Gastrocnemius medialis (tissue), 4 donors: ENCODE measurements around the gene HSPA2. TPM values are rescaled to one million over a fixed set of nuclear protein-coding genes. Genes with fewer than 3 reads are reported as not detected.
"Not testable (repeated sequence)": the region's sequence is repeated elsewhere in the genome, so short reads cannot be mapped to it uniquely, and the experiment has no call there.

Source experiments
- ATAC-seq, 2 donors: fragments of 150-250 bp; one replicate each; pipeline ENCODE4 v1.9.1; 2016
- DNase-seq, 2 donors: peaks; one replicate each; pipeline ENCODE4 v3.0.0-alpha.2; 2019
- H3K27ac ChIP-seq, 4 donors: fragments of 200-600 bp; sonication (generic); 1 replicate in 1 of 4; 2 replicates in 3 of 4; pipeline ENCODE4 v1.5.1; 2016 to 2018; ENCODE audit warnings: mild to moderate bottlenecking in 2 of 4, moderate library complexity in 1 of 4
- H3K27me3 ChIP-seq, 3 donors: fragments of 200-600 bp; sonication (generic) in 2 of 3; 1 replicate in 1 of 3; 2 replicates in 2 of 3; pipeline versions ENCODE4 v1.5.1 to v1.6.0; 2016 to 2019; ENCODE audit warnings: mild to moderate bottlenecking in 1 of 3, moderate library complexity in 1 of 3
- H3K36me3 ChIP-seq, 2 donors: fragments of 200-600 bp; sonication (generic) in 1 of 2; one replicate each; pipeline ENCODE4 v1.5.1; 2017 to 2018
- H3K4me1 ChIP-seq, 2 donors: fragments of 200-600 bp; sonication (generic) in 1 of 2; one replicate each; pipeline ENCODE4 v1.5.1; 2016 to 2017; ENCODE audit warnings: mild to moderate bottlenecking in 2 of 2
- H3K4me3 ChIP-seq, 4 donors: fragments of 200-600 bp; sonication (generic) in 3 of 4; 1 replicate in 1 of 4; 2 replicates in 3 of 4; pipeline ENCODE4 v1.5.1; 2016 to 2019; ENCODE audit warnings: mild to moderate bottlenecking in 2 of 4
- H3K9me3 ChIP-seq, 3 donors: fragments of 200-600 bp; sonication (generic) in 2 of 3; 1 replicate in 1 of 3; 2 replicates in 2 of 3; pipeline ENCODE4 v1.5.1; 2016 to 2019
- POLR2A ChIP-seq, 2 donors: fragments of 450-650 bp; IDR thresholded peaks; one replicate each; pipeline ENCODE4 v1.6.1; 2017; ENCODE audit warnings: antibody characterized with exemption in 2 of 2, mild to moderate bottlenecking in 2 of 2, moderate library complexity in 2 of 2
- in situ Hi-C, 4 donors: fragments of 200-750 bp; cut with MboI; loops; one replicate each; pipeline versions ENCODE4 v1.15.0 to v1.8.0; 2017; ENCODE audit warnings: low sequenced_read_pairs in 4 of 4
- intact Hi-C: fragments of 100-400 bp; cut with DNase I; formaldehyde crosslinking; loops from one replicate; pipeline ENCODE4 v1.15.1; 2023; ENCODE audit warnings: low total_unique reads
- total RNA-seq, 4 donors: library from RNA; depleted of rRNA; stranded (reverse); fragments of >200 nt; gene quantifications; one replicate each; pipeline versions ENCODE4 v1.1.0 to v1.2.3, GENCODE V29; 2016
- TF ChIP-seq, protein P1 (sequence below), 5 experiments: fragments of 450-650 bp in 3 of 5; fragments of 200-600 bp in 2 of 5; sonication (generic) in 2 of 5; IDR thresholded peaks in 4 of 5; conservative IDR thresholded peaks in 1 of 5; 1 replicate in 4 of 5; 2 replicates in 1 of 5; pipeline ENCODE4 v1.5.1; 2016 to 2019; ENCODE audit warnings: antibody characterized with exemption in 5 of 5, mild to moderate bottlenecking in 3 of 5, moderate library complexity in 3 of 5

Gene HSPA2
- total RNA-seq, 4 donors from 2014 or later = 69.6 to 113 (median 96.4) TPM

DNA sequence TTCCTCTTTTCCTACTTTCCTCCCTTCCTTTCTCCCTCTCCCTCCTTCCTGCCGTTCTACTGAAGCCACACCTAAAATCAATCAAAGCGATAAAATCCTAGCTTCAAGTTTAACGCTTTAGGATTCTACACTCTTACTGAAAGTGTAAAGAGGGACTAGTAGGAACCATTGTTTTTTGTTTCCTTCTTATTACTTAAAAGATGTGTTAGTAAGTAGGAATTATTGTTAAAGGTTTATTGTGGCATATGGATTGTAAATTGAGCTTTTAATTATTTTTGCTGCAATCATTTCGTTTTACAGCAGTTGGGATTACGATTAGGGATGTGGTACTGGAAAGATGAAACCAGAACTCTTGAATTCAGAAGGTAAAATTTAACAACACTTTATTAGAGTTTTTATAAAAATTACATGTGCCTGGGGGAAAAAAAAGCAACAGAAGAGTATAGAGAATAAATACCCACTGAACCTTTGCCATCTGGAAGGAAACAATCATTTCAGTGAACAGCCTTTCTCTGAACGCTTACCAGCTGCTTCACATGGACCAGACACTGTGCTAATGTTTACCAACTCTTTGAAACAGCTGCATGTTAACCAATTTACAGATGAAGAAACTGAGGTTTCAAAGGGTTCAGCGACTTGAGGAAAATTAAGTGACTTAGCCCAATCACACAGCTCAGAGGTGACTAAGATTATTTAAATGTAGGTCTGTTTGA, 10.2 kb downstream of the HSPA2 start:
- Histone ChIP-seq H3K4me3 (no peak overlapping the region), H3K27ac (no peak overlapping the region), H3K4me1 (peaks cover 0 to 6% of the 10 kb centered on the region in 2 donors), H3K27me3 (no peaks in the 10 kb centered on the region), H3K36me3 (no peaks in the 10 kb centered on the region), H3K9me3 (no peaks in the 10 kb centered on the region)
- intact Hi-C loops (no loop called here), in situ Hi-C loops (no loop called here)
- ATAC-seq (no peak), DNase-seq (no peak)
- TF ChIP-seq, protein P1, sequence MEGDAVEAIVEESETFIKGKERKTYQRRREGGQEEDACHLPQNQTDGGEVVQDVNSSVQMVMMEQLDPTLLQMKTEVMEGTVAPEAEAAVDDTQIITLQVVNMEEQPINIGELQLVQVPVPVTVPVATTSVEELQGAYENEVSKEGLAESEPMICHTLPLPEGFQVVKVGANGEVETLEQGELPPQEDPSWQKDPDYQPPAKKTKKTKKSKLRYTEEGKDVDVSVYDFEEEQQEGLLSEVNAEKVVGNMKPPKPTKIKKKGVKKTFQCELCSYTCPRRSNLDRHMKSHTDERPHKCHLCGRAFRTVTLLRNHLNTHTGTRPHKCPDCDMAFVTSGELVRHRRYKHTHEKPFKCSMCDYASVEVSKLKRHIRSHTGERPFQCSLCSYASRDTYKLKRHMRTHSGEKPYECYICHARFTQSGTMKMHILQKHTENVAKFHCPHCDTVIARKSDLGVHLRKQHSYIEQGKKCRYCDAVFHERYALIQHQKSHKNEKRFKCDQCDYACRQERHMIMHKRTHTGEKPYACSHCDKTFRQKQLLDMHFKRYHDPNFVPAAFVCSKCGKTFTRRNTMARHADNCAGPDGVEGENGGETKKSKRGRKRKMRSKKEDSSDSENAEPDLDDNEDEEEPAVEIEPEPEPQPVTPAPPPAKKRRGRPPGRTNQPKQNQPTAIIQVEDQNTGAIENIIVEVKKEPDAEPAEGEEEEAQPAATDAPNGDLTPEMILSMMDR (IDR thresholded peaks at IDR 0.05 in 4 of 5, conservative IDR thresholded peaks at IDR 0.05 in 1 of 5) = no peak
- TF ChIP-seq POLR2A (IDR thresholded peaks at IDR 0.05) = no peak

DNA sequence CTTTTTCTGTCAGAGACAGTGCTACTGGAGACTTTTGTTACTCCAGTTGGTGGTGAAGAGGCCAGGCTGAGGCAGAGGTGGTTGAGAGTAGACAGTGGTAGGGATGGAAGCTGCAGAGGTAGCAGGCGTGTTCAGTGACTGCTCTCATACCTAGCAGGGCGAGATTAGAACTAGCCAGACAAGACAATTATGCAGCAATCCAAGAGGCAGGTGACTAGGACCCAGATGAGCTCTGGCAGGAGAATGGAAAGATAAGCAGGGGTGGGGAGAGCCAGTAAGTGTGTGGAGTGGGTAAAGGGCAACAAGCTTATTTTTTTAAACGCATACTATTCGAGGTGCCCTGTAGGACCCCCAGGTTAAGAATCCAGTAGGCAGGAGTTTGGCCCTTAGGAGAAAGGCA, 14.0 kb downstream of the HSPA2 start:
- no peak for ATAC-seq
- Histone ChIP-seq H3K36me3 (no peaks in the 10 kb centered on the region), H3K4me1 (peaks cover 0 to 3% of the 10 kb centered on the region in 2 donors), H3K4me3 (no peak overlapping the region), H3K9me3 (no peaks in the 10 kb centered on the region), H3K27ac (no peak overlapping the region), H3K27me3 (no peaks in the 10 kb centered on the region)
- no peak for DNase-seq
- in situ Hi-C loops = no loop called here
- intact Hi-C loops = no loop called here
- TF ChIP-seq POLR2A (IDR thresholded peaks at IDR 0.05) = no peak
- TF ChIP-seq, protein P1 (IDR thresholded peaks at IDR 0.05 in 4 of 5, conservative IDR thresholded peaks at IDR 0.05 in 1 of 5) = no peak

DNA sequence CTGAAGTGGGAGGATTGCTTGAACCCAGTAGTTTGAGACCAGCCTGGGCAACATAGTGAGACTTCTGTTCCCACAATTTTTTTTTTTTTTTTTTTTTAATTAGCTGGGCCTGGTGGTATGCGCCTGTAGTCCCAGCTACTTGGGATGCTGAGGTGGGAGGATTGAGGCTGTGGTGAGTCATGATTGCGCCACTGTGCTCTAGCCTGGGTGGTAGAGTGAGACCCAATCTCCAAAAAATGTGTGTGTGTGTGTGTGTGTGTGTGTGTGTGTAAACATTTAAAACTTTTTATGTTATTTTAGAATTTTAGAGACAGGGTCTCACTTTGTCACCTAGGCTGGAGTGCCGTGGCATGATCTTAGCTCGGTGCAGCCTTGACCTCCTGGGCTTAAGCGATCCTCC, 16.0 kb downstream of the HSPA2 start:
- intact Hi-C loops = no loop called here
- TF ChIP-seq POLR2A (IDR thresholded peaks at IDR 0.05) = no peak
- TF ChIP-seq, protein P1 (IDR thresholded peaks at IDR 0.05 in 4 of 5, conservative IDR thresholded peaks at IDR 0.05 in 1 of 5) = no peak
- Histone ChIP-seq H3K27me3 (no peaks in the 10 kb centered on the region), H3K4me3 (no peak overlapping the region), H3K4me1 (no peaks in the 10 kb centered on the region), H3K27ac (no peak overlapping the region), H3K36me3 (no peaks in the 10 kb centered on the region), H3K9me3 (no peaks in the 10 kb centered on the region)
- in situ Hi-C loops = no loop called here
- ATAC-seq (no peak), DNase-seq (no peak)

DNA sequence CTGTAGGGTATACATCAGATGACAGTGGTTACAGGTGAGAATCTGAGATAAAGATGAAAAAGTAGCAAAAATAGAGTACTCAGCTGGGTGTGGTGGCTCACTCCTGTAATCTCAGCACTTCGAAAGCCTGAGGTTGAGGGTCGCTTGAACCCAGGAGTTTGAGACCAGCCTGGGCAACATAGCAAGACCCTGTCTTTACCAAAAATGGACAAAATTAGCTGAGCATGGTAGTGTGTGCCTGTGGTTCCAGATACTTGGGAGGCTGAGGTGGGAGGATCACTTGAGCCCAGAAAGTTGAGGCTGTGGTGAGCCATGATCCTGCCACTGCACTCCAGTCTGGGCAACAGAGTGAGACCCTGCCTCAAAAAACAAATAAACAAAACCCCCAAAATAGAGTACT, 17.7 kb downstream of the HSPA2 start:
- H3K9me3 ChIP-seq, intact Hi-C loops, H3K4me1 ChIP-seq, ATAC-seq, H3K27ac ChIP-seq, H3K4me3 ChIP-seq, in situ Hi-C loops, H3K36me3 ChIP-seq, DNase-seq, H3K27me3 ChIP-seq: not testable (repeated sequence)

DNA sequence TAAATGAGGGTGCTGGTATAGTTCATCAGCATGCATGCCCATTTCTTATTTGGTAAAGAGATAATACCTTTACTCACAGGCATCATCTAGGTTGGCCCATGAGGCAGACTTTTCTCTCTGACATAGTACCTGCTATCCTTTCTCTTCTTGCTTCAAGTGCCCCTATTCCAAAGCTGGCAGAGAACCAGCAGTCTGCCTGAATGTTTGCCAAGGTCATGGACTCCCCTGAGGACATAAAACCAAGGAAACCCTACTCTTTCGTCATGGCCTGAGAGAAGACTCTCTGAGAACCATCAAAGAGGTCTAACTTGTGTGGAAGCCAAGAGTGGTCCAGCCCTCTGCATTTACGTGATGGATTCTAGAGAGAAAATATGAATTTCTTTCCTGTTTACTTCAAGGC, 21.1 kb downstream of the HSPA2 start:
- intact Hi-C loops = no loop called here

More for the DNA sequence above, 21.1 kb downstream of the HSPA2 start:
- H3K27me3 ChIP-seq = no peaks in the 10 kb centered on the region
- H3K4me1 ChIP-seq = peaks cover 2 to 3% of the 10 kb centered on the region in 2 donors
- TF ChIP-seq POLR2A (IDR thresholded peaks at IDR 0.05) = no peak
- TF ChIP-seq, protein P1 (IDR thresholded peaks at IDR 0.05 in 4 of 5, conservative IDR thresholded peaks at IDR 0.05 in 1 of 5) = no peak
- H3K36me3 ChIP-seq = no peaks in the 10 kb centered on the region
- H3K27ac ChIP-seq = no peak overlapping the region
- H3K4me3 ChIP-seq = no peak overlapping the region
- in situ Hi-C loops = no loop called here
- ATAC-seq = no peak
- DNase-seq = no peak
- no peaks in the 10 kb centered on the region for H3K9me3 ChIP-seq
